Loucy (cell line): ENCODE measurements around the gene KCNS1.

Source experiments
- CTCF ChIP-seq: fragments of 200-600 bp; sonication (generic); conservative IDR thresholded peaks from 2 replicates; pipeline ENCODE4 v1.5.1; 2014; ENCODE audit warnings: mild to moderate bottlenecking, antibody characterized with exemption, low read length
- EZH2phosphoT487 ChIP-seq: fragments of 200-600 bp; IDR thresholded peaks from 2 replicates; pipeline ENCODE4 v1.6.1; 2018; ENCODE audit warnings: antibody characterized with exemption, mild to moderate bottlenecking, moderate library complexity, borderline replicate concordance

- no peak for TF ChIP-seq EZH2phosphoT487
- no peak for TF ChIP-seq CTCF
Measured at GRCh38 chr20:45067087-45067486, 33.8 kb downstream of the KCNS1 start.
